K562 (cell line): Measurements from ENCODE around the gene JAM2. TPM values are rescaled to one million over a fixed set of nuclear protein-coding genes. Genes with fewer than 3 reads are reported as not detected.

ENCODE experiments used
- ADNP ChIP-seq: fragments of 200-800 bp; sonication (Bioruptor generic); IDR thresholded peaks from 2 replicates; pipeline ENCODE4 v1.6.1; 2016; ENCODE audit warnings: missing genetic modification characterization, missing compliant biosample characterization
- BCOR ChIP-seq: fragments of 450-650 bp; IDR thresholded peaks from 2 replicates; pipeline ENCODE4 v1.6.1; 2016
- E2F3 ChIP-seq: fragments of 250-450 bp; sonication (Bioruptor Pico); IDR thresholded peaks from 2 replicates; pipeline ENCODE4 v1.4.0; 2020; ENCODE audit warnings: mild to moderate bottlenecking
- GTF2E2 ChIP-seq: fragments of 200-800 bp; sonication (Bioruptor generic); IDR thresholded peaks from 2 replicates; pipeline ENCODE4 v1.6.1; 2016; ENCODE audit warnings: missing genetic modification characterization, missing compliant biosample characterization
- POU5F1 ChIP-seq: fragments of 150-350 bp; IDR thresholded peaks from 2 replicates; pipeline ENCODE4 v1.6.1; 2014; ENCODE audit warnings: borderline replicate concordance, low read length, low read depth, mild to moderate bottlenecking; ENCODE audit not compliant: partially characterized antibody
- TGIF2 ChIP-seq: sonication (generic); formaldehyde crosslinking; IDR thresholded peaks from 2 replicates; pipeline ENCODE4 v1.8.1; 2022; ENCODE audit warnings: mild to moderate bottlenecking, missing genetic modification reagents, moderate library complexity
- ZNF583 ChIP-seq: fragments of 250-450 bp; sonication (Bioruptor Pico); IDR thresholded peaks from 2 replicates; pipeline ENCODE4 v1.4.0; 2020
- polyA plus RNA-seq, 8 experiments: library from polyadenylated mRNA; depleted of rRNA in 4 of 8; stranded (reverse) in 5 of 8; unstranded in 3 of 8; fragments of >200 nt; fragmentation: Nextera tagmentation in 2 of 8; fragmentation: Illumina TruSeq in 1 of 8; extraction: Ambion mirVana in 2 of 8; extraction: Trizol in 1 of 8; gene quantifications; 2 replicates each; pipeline versions ENCODE4 v1.2.1 to v1.2.3, GENCODE V29; 2011 to 2014; ENCODE audit warnings: inconsistent platforms in 1 of 8, missing spikeins in 1 of 8
- total RNA-seq, 7 experiments: library from RNA; depleted of rRNA in 6 of 7; stranded (reverse); fragments of >200 nt in 6 of 7; fragmentation: Illumina TruSeq in 2 of 7; extraction: Trizol in 2 of 7; gene quantifications; 2 replicates each; pipeline versions ENCODE4 v1.2.1 to v1.2.3, GENCODE V29; 2011 to 2021; ENCODE audit warnings: low replicate concordance in 1 of 7
- TF ChIP-seq, protein P1 (sequence below): sonication (generic); formaldehyde crosslinking; IDR thresholded peaks from 2 replicates; pipeline ENCODE4 v1.8.0; 2022; ENCODE audit warnings: mild to moderate bottlenecking, missing genetic modification reagents
- TF ChIP-seq, protein P2 (sequence below): fragments of 450-650 bp; formaldehyde crosslinking; IDR thresholded peaks from 2 replicates; pipeline ENCODE4 v1.4.0; 2022; ENCODE audit warnings: mild to moderate bottlenecking, moderate library complexity
- TF ChIP-seq, protein P3 (sequence below): fragments of 450-650 bp; IDR thresholded peaks from 2 replicates; pipeline ENCODE4 v1.6.1; 2017; ENCODE audit warnings: antibody characterized with exemption, mild to moderate bottlenecking

Gene JAM2
- total and polyA plus RNA-seq, 9 of the 15 experiments (the other 6 are each of a cell fraction or from before 2014, with no cell fraction given): 0.03 to 0.08 (median 0.07) TPM; not detected in 6

DNA sequence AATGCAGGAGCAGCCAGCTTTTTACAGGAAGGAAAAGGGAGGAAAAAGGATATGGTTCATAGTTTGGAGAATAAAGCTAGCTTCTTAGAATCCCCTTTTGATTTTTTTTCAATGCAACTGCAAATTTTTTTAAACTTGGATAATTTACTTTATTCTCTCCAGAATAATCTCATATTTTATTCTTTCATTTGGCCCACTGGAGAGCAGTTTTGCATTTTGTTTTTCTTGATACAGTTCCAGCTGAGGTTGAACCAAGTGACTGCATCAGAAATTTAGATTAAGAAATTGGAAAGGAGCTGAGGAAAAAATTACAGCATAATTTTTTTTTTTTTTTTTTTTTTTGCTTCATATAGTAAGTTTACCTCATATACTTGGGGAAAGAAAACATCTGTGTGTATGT lies 118.5 kb downstream of the JAM2 start (continued):
- TF ChIP-seq, protein P1, sequence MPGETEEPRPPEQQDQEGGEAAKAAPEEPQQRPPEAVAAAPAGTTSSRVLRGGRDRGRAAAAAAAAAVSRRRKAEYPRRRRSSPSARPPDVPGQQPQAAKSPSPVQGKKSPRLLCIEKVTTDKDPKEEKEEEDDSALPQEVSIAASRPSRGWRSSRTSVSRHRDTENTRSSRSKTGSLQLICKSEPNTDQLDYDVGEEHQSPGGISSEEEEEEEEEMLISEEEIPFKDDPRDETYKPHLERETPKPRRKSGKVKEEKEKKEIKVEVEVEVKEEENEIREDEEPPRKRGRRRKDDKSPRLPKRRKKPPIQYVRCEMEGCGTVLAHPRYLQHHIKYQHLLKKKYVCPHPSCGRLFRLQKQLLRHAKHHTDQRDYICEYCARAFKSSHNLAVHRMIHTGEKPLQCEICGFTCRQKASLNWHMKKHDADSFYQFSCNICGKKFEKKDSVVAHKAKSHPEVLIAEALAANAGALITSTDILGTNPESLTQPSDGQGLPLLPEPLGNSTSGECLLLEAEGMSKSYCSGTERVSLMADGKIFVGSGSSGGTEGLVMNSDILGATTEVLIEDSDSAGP (CRISPR knock-in tag): no peak
- TF ChIP-seq, protein P2, sequence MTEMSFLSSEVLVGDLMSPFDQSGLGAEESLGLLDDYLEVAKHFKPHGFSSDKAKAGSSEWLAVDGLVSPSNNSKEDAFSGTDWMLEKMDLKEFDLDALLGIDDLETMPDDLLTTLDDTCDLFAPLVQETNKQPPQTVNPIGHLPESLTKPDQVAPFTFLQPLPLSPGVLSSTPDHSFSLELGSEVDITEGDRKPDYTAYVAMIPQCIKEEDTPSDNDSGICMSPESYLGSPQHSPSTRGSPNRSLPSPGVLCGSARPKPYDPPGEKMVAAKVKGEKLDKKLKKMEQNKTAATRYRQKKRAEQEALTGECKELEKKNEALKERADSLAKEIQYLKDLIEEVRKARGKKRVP: no peak
- TF ChIP-seq TGIF2 (no peak), GTF2E2 (tag) (no peak), E2F3 (CRISPR knock-in tag) (no peak), ADNP (tag) (no peak), BCOR (no peak), ZNF583 (CRISPR knock-in tag) (no peak), POU5F1 (no peak)
- TF ChIP-seq, protein P3, sequence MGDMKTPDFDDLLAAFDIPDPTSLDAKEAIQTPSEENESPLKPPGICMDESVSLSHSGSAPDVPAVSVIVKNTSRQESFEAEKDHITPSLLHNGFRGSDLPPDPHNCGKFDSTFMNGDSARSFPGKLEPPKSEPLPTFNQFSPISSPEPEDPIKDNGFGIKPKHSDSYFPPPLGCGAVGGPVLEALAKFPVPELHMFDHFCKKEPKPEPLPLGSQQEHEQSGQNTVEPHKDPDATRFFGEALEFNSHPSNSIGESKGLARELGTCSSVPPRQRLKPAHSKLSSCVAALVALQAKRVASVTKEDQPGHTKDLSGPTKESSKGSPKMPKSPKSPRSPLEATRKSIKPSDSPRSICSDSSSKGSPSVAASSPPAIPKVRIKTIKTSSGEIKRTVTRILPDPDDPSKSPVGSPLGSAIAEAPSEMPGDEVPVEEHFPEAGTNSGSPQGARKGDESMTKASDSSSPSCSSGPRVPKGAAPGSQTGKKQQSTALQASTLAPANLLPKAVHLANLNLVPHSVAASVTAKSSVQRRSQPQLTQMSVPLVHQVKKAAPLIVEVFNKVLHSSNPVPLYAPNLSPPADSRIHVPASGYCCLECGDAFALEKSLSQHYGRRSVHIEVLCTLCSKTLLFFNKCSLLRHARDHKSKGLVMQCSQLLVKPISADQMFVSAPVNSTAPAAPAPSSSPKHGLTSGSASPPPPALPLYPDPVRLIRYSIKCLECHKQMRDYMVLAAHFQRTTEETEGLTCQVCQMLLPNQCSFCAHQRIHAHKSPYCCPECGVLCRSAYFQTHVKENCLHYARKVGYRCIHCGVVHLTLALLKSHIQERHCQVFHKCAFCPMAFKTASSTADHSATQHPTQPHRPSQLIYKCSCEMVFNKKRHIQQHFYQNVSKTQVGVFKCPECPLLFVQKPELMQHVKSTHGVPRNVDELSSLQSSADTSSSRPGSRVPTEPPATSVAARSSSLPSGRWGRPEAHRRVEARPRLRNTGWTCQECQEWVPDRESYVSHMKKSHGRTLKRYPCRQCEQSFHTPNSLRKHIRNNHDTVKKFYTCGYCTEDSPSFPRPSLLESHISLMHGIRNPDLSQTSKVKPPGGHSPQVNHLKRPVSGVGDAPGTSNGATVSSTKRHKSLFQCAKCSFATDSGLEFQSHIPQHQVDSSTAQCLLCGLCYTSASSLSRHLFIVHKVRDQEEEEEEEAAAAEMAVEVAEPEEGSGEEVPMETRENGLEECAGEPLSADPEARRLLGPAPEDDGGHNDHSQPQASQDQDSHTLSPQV: no peak
